GM19468 (cell line): Measurements from ENCODE around the gene MTREX.

ENCODE experiments used
- ATAC-seq: cut with Tn5 transposase; IDR thresholded peaks from one replicate; pipeline ENCODE4 v1.9.1; 2021; ENCODE audit warnings: mild to moderate bottlenecking, moderate library complexity, moderate number of reproducible peaks; ENCODE audit not compliant: unreplicated experiment; ENCODE audit errors: extremely low read depth

MTREX gene

GRCh38 chr5:55456216-55456895, 148.6 kb downstream of the MTREX start:
- no peak for ATAC-seq

GRCh38 chr5:55459572-55459971, 151.8 kb downstream of the MTREX start:
- ATAC-seq, result no peak

GRCh38 chr5:55463613-55464012, 155.8 kb downstream of the MTREX start:
- no peak for ATAC-seq

- no peak for ATAC-seq
These were observed 160.2 kb downstream of the MTREX start for GRCh38 chr5:55467862-55468551.

- no peak for ATAC-seq
These were observed 162.1 kb downstream of the MTREX start for GRCh38 chr5:55469839-55470238.

- ATAC-seq, result no peak
These were observed 162.5 kb downstream of the MTREX start for GRCh38 chr5:55470282-55470681.

GRCh38 chr5:55471468-55471867, 163.7 kb downstream of the MTREX start:
- no peak for ATAC-seq

GRCh38 chr5:55472642-55473041, 164.9 kb downstream of the MTREX start:
- no peak for ATAC-seq
